ENCODE measurements around the gene ERICH4. TPM values are rescaled to one million over a fixed set of nuclear protein-coding genes. Genes with fewer than 3 reads are reported as not detected.

Gene ERICH4
- total RNA-seq, 4 donors from 2014 or later, result not detected

- intact Hi-C loops (cut with DNase I; ENCODE audit: low total_unique reads) (no loop called here), in situ Hi-C loops (cut with MboI; ENCODE audit: low sequenced_read_pairs in 4 of 4) (no loop called here)
- TF ChIP-seq, protein P1, sequence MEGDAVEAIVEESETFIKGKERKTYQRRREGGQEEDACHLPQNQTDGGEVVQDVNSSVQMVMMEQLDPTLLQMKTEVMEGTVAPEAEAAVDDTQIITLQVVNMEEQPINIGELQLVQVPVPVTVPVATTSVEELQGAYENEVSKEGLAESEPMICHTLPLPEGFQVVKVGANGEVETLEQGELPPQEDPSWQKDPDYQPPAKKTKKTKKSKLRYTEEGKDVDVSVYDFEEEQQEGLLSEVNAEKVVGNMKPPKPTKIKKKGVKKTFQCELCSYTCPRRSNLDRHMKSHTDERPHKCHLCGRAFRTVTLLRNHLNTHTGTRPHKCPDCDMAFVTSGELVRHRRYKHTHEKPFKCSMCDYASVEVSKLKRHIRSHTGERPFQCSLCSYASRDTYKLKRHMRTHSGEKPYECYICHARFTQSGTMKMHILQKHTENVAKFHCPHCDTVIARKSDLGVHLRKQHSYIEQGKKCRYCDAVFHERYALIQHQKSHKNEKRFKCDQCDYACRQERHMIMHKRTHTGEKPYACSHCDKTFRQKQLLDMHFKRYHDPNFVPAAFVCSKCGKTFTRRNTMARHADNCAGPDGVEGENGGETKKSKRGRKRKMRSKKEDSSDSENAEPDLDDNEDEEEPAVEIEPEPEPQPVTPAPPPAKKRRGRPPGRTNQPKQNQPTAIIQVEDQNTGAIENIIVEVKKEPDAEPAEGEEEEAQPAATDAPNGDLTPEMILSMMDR (IDR thresholded peaks at IDR 0.05 in 4 of 5, conservative IDR thresholded peaks at IDR 0.05 in 1 of 5), result no peak
- no peak for TF ChIP-seq POLR2A (IDR thresholded peaks at IDR 0.05)
- no peak for DNase-seq
- ATAC-seq, result no peak
- H3K27me3 ChIP-seq, result no peaks in the 10 kb centered on the region
- peak overlapping the region; percentile 60 to 74 (median 68) for H3K27ac ChIP-seq
- peaks cover 0 to 51% of the 10 kb centered on the region in 2 donors for H3K36me3 ChIP-seq
- peak overlapping the region; percentile 43 to 59 (median 54) for H3K4me3 ChIP-seq
- peaks cover 12 to 23% of the 10 kb centered on the region in 2 donors for H3K4me1 ChIP-seq
- no peaks in the 10 kb centered on the region for H3K9me3 ChIP-seq
These were observed 16.7 kb upstream of the ERICH4 start for GRCh38 chr19:41426116-41426841.

- H3K27me3 ChIP-seq, result no peaks in the 10 kb centered on the region
- intact Hi-C loops (cut with DNase I; ENCODE audit: low total_unique reads), result no loop called here
- ATAC-seq (peak; percentile 19 to 48), DNase-seq (peak; percentile 47 to 65)
- TF ChIP-seq POLR2A (IDR thresholded peaks at IDR 0.05), result peak in 1 of 2 donors; percentile 19
- TF ChIP-seq, protein P1 (IDR thresholded peaks at IDR 0.05 in 4 of 5, conservative IDR thresholded peaks at IDR 0.05 in 1 of 5), result no peak
- peaks cover 0 to 45% of the 10 kb centered on the region in 2 donors for H3K36me3 ChIP-seq
- peak within 1 kb of the TSS; percentile 60 to 74 (median 68) for H3K27ac ChIP-seq
- H3K4me3 ChIP-seq, result peak within 1 kb of the TSS; percentile 43 to 59 (median 54)
- in situ Hi-C loops (cut with MboI; ENCODE audit: low sequenced_read_pairs in 4 of 4), result no loop called here
- H3K4me1 ChIP-seq, result peaks cover 20 to 31% of the 10 kb centered on the region in 2 donors
- H3K9me3 ChIP-seq, result no peaks in the 10 kb centered on the region
These were observed 15.9 kb upstream of the ERICH4 start, which contains the start of gene B3GNT8 for GRCh38 chr19:41426952-41427646. B3GNT8 (minus strand) TSS chr19:41427374; CDS start chr19:41426778, 596 bp downstream.

GRCh38 chr19:41427647-41428480 is 15.1 kb upstream of the ERICH4 start:
- H3K4me1 ChIP-seq, result peaks cover 23 to 38% of the 10 kb centered on the region in 2 donors
- peak overlapping the region; percentile 60 to 74 (median 68) for H3K27ac ChIP-seq
- intact Hi-C loops (cut with DNase I; ENCODE audit: low total_unique reads) (no loop called here), in situ Hi-C loops (cut with MboI; ENCODE audit: low sequenced_read_pairs in 4 of 4) (no loop called here)
- DNase-seq (no peak), ATAC-seq (peak in 1 of 2 donors; percentile 5)
- peak overlapping the region; percentile 43 to 59 (median 54) for H3K4me3 ChIP-seq
- TF ChIP-seq POLR2A (IDR thresholded peaks at IDR 0.05), result no peak
- TF ChIP-seq, protein P1 (IDR thresholded peaks at IDR 0.05 in 4 of 5, conservative IDR thresholded peaks at IDR 0.05 in 1 of 5), result no peak
- H3K36me3 ChIP-seq, result peaks cover 0 to 39% of the 10 kb centered on the region in 2 donors
- H3K27me3 ChIP-seq, result no peaks in the 10 kb centered on the region
- no peaks in the 10 kb centered on the region for H3K9me3 ChIP-seq

DNA sequence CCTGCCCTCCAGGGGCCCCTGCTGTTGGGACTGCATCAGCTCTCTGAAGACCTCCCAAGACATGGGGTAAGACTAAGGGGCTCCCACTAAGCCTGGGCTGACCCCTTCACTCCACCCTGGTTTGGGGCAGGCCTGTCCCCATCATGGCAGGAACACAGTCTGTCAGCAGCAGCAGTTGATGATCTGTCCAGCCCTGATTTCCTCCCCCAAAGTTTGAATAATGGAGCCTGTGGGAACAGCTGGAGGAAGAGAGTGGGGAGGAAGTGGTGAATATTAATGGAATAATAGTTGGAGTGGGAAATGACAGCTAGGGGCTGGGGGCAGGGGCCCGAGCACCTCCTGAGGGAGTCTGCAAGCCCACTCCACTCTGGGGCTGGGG is 14.5 kb upstream of the ERICH4 start:
- H3K9me3 ChIP-seq, result no peaks in the 10 kb centered on the region
- no peaks in the 10 kb centered on the region for H3K27me3 ChIP-seq
- ATAC-seq (no peak), DNase-seq (no peak)
- in situ Hi-C loops (cut with MboI; ENCODE audit: low sequenced_read_pairs in 4 of 4) (no loop called here), intact Hi-C loops (cut with DNase I; ENCODE audit: low total_unique reads) (no loop called here)
- H3K4me1 ChIP-seq, result peaks cover 23 to 39% of the 10 kb centered on the region in 2 donors
- H3K27ac ChIP-seq, result peak overlapping the region; percentile 60 to 74 (median 68)
- H3K36me3 ChIP-seq, result peaks cover 0 to 39% of the 10 kb centered on the region in 2 donors
- H3K4me3 ChIP-seq, result peak overlapping the region in 2 of 4 donors; percentile 53 to 59
- TF ChIP-seq, protein P1 (IDR thresholded peaks at IDR 0.05 in 4 of 5, conservative IDR thresholded peaks at IDR 0.05 in 1 of 5), result no peak
- TF ChIP-seq POLR2A (IDR thresholded peaks at IDR 0.05), result no peak

All from gastrocnemius medialis (tissue), 4 donors.